ENCODE data around the gene SUPT20HL1. TPM values are rescaled to one million over a fixed set of nuclear protein-coding genes. Genes with fewer than 3 reads are reported as not detected.

SUPT20HL1 gene
- total RNA-seq, 2 experiments from 2014 or later: not detected

DNA sequence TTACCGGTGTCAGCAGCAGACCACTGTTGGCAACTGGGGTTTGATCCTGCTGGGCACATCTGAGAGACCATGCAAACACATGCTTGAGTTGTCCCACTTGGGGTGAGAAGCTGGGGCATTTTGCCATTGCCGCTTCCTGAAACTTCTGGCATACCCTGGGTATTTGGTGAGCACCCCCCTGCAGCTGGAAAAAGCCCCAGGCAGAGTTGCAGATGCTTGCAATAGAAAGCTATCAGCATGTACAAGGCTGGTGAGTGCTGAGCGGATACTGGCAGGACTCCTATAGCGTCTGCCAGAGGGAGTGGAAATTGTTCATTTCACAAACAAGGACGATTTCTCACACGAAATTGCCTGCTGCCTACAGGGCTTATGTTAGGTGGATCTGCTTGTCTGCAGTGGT lies 32.3 kb downstream of the SUPT20HL1 start:
- POLR2A ChIA-PET: no interaction called here

GRCh38 chrX:24395775-24396174 lies 35.3 kb downstream of the SUPT20HL1 start:
- Histone ChIP-seq H4K20me1 (ENCODE audit: insufficient read depth, low read length) (no peaks in the 10 kb centered on the region), H3K79me2 (ENCODE audit: insufficient read depth, low read depth, low read length) (no peaks in the 10 kb centered on the region), H3K9me3 (ENCODE audit: low read length) (no peaks in the 10 kb centered on the region), H3K9me2 (ENCODE audit: insufficient read depth, low read length) (no peaks in the 10 kb centered on the region), H2AFZ (ENCODE audit: low read length) (no peak overlapping the region), H3K27ac (ENCODE audit: low read depth, low read length, poor library complexity, severe bottlenecking) (no peak overlapping the region), H3K4me1 (ENCODE audit: insufficient read depth, low read length, poor library complexity, severe bottlenecking) (no peaks in the 10 kb centered on the region), H3K4me3 (ENCODE audit: low read depth, low read length, poor library complexity, severe bottlenecking) (no peak overlapping the region), H3K4me2 (ENCODE audit: low read length) (no peak overlapping the region), H3K36me3 (ENCODE audit: insufficient read depth, low read length) (no peaks in the 10 kb centered on the region)
- TF ChIP-seq, protein P1, sequence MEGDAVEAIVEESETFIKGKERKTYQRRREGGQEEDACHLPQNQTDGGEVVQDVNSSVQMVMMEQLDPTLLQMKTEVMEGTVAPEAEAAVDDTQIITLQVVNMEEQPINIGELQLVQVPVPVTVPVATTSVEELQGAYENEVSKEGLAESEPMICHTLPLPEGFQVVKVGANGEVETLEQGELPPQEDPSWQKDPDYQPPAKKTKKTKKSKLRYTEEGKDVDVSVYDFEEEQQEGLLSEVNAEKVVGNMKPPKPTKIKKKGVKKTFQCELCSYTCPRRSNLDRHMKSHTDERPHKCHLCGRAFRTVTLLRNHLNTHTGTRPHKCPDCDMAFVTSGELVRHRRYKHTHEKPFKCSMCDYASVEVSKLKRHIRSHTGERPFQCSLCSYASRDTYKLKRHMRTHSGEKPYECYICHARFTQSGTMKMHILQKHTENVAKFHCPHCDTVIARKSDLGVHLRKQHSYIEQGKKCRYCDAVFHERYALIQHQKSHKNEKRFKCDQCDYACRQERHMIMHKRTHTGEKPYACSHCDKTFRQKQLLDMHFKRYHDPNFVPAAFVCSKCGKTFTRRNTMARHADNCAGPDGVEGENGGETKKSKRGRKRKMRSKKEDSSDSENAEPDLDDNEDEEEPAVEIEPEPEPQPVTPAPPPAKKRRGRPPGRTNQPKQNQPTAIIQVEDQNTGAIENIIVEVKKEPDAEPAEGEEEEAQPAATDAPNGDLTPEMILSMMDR (conservative IDR thresholded peaks at IDR 0.05; ENCODE audit: low read length): peak; percentile 81
- no peak for TF ChIP-seq EZH2phosphoT487 (IDR thresholded peaks at IDR 0.05; ENCODE audit: borderline replicate concordance, low read depth, low read length)
- POLR2A ChIA-PET: interaction anchor here (0.5 kb wide), 1 partner anchor 626 kb away, joined by 3 read pairs; no protein-coding TSS in a partner anchor
- BruUV-seq (replicated peaks): no TSS peak
- CTCF ChIA-PET (ENCODE audit: unreplicated experiment): interaction anchor here (1.0 kb wide), 1 partner anchor 103 kb away, joined by 3 read pairs; no protein-coding TSS in a partner anchor
- peak; percentile 60 for DNase-seq (ENCODE audit: low spot score)
- intact Hi-C loops (cut with micrococcal nuclease; ENCODE audit: unreplicated experiment): loop anchor here (1.0 to 10.0 kb wide), 3 partner anchors 104 to 749 kb away; no protein-coding TSS in a partner anchor

More for the DNA sequence above, 32.3 kb downstream of the SUPT20HL1 start:
- no peaks in the 10 kb centered on the region for H3K9me3 ChIP-seq (ENCODE audit: low read length)
- no peak overlapping the region for H3K27ac ChIP-seq (ENCODE audit: low read depth, low read length, poor library complexity, severe bottlenecking)
- no peak overlapping the region for H3K4me3 ChIP-seq (ENCODE audit: low read depth, low read length, poor library complexity, severe bottlenecking)
- no peak overlapping the region for H3K4me2 ChIP-seq (ENCODE audit: low read length)
- H4K20me1 ChIP-seq (ENCODE audit: insufficient read depth, low read length): no peaks in the 10 kb centered on the region
- no peaks in the 10 kb centered on the region for H3K9me2 ChIP-seq (ENCODE audit: insufficient read depth, low read length)
- no TSS peak for BruUV-seq (replicated peaks)
- CTCF ChIA-PET (ENCODE audit: unreplicated experiment): no interaction called here
- DNase-seq (ENCODE audit: low spot score): no peak
- no peak overlapping the region for H2AFZ ChIP-seq (ENCODE audit: low read length)
- no peaks in the 10 kb centered on the region for H3K79me2 ChIP-seq (ENCODE audit: insufficient read depth, low read depth, low read length)
- H3K4me1 ChIP-seq (ENCODE audit: insufficient read depth, low read length, poor library complexity, severe bottlenecking): no peaks in the 10 kb centered on the region
- TF ChIP-seq, protein P1 (conservative IDR thresholded peaks at IDR 0.05; ENCODE audit: low read length): no peak
- TF ChIP-seq EZH2phosphoT487 (IDR thresholded peaks at IDR 0.05; ENCODE audit: borderline replicate concordance, low read depth, low read length): no peak
- no peaks in the 10 kb centered on the region for H3K36me3 ChIP-seq (ENCODE audit: insufficient read depth, low read length)
- intact Hi-C loops (cut with micrococcal nuclease; ENCODE audit: unreplicated experiment): loop anchor here (10.0 kb wide), 1 partner anchor 752 kb away; no protein-coding TSS in a partner anchor

- intact Hi-C loops (cut with micrococcal nuclease; ENCODE audit: unreplicated experiment): loop anchor here (5.0 to 10.0 kb wide), 2 partner anchors 166 to 748 kb away; no protein-coding TSS in a partner anchor
- DNase-seq (ENCODE audit: low spot score): no peak
- no peak overlapping the region for H2AFZ ChIP-seq (ENCODE audit: low read length)
- no peak overlapping the region for H3K4me3 ChIP-seq (ENCODE audit: low read depth, low read length, poor library complexity, severe bottlenecking)
- CTCF ChIA-PET (ENCODE audit: unreplicated experiment): interaction anchor here (1.0 kb wide), 1 partner anchor 102 kb away, joined by 3 read pairs; no protein-coding TSS in a partner anchor
- no peaks in the 10 kb centered on the region for H3K4me1 ChIP-seq (ENCODE audit: insufficient read depth, low read length, poor library complexity, severe bottlenecking)
- no peaks in the 10 kb centered on the region for H3K9me3 ChIP-seq (ENCODE audit: low read length)
- no peaks in the 10 kb centered on the region for H3K9me2 ChIP-seq (ENCODE audit: insufficient read depth, low read length)
- POLR2A ChIA-PET: interaction anchor here (0.5 to 0.7 kb wide), 3 partner anchors 69 to 1044 kb away, joined by 3 read pairs; partner anchors contain the start of gene PDK3
- TF ChIP-seq, protein P1 (conservative IDR thresholded peaks at IDR 0.05; ENCODE audit: low read length): no peak
- TF ChIP-seq EZH2phosphoT487 (IDR thresholded peaks at IDR 0.05; ENCODE audit: borderline replicate concordance, low read depth, low read length): no peak
- no peak overlapping the region for H3K4me2 ChIP-seq (ENCODE audit: low read length)
- H3K36me3 ChIP-seq (ENCODE audit: insufficient read depth, low read length): no peaks in the 10 kb centered on the region
- H4K20me1 ChIP-seq (ENCODE audit: insufficient read depth, low read length): no peaks in the 10 kb centered on the region
- no TSS peak for BruUV-seq (replicated peaks)
- no peak overlapping the region for H3K27ac ChIP-seq (ENCODE audit: low read depth, low read length, poor library complexity, severe bottlenecking)
- H3K79me2 ChIP-seq (ENCODE audit: insufficient read depth, low read depth, low read length): no peaks in the 10 kb centered on the region
These were observed 35.9 kb downstream of the SUPT20HL1 start for GRCh38 chrX:24396236-24396930.

Data from OCI-LY7 (cell line).